GM10847 (cell line): ENCODE data around the gene THBD.

Source experiments
- POLR2A ChIP-seq: IDR thresholded peaks from 2 replicates; pipeline ENCODE4 v1.6.1; 2011; ENCODE audit not compliant: insufficient read length; ENCODE audit errors: extremely low read depth

Gene THBD, protein sequence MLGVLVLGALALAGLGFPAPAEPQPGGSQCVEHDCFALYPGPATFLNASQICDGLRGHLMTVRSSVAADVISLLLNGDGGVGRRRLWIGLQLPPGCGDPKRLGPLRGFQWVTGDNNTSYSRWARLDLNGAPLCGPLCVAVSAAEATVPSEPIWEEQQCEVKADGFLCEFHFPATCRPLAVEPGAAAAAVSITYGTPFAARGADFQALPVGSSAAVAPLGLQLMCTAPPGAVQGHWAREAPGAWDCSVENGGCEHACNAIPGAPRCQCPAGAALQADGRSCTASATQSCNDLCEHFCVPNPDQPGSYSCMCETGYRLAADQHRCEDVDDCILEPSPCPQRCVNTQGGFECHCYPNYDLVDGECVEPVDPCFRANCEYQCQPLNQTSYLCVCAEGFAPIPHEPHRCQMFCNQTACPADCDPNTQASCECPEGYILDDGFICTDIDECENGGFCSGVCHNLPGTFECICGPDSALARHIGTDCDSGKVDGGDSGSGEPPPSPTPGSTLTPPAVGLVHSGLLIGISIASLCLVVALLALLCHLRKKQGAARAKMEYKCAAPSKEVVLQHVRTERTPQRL

GRCh38 chr20:23049201-23050075 lies at the start of gene THBD:
THBD (minus strand) TSS chr20:23049672; CDS start chr20:23049504, 168 bp downstream.
- no peak for TF ChIP-seq POLR2A

DNA sequence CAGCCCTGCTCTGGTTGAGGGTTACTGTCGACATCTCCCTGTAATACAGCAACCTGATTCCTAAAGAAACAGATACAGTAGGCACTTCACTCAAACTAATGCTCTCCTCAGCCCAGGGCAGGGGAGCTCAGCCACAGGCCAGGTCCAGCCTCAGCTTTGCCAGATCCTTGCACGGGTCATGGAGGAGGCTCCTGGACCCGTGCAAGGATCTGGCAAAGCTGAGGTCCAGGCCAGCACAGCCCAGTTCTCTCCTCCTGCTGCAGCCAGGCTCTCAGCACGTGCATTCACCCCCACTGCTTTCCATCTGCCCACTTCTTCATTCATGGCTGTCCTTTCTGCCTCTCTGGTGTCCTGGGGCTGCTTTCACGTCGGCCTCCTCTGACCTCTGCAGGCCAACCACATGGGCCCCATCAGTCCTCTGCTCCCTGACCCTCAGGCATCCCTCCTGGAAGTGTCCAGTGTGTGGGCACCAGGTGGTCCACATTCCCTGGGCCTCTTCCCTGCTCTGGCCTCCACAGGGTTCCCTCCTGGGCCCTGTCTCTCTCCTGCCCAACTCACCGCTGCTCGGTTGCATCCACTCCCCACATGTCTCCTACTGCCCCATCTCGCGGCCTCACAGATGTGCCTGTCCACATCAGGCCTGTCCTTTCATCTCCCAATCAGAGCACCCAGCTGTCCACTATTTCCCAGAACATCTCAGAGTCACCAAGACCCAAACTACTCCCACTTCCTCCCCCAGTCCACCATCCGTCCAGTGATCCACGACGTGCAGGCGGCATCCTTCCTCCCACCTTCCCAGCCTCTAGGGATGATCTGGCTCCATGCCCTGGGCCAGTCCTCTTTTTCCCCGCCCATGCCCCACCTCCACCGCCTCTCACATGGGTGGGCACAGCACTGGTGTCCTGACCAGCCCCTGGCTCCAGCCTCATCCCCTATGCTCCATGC lies 48.4 kb upstream of the THBD start:
- TF ChIP-seq POLR2A, result no peak

- TF ChIP-seq POLR2A, result no peak
Measured at GRCh38 chr20:23096986-23097520, 47.6 kb upstream of the THBD start.

DNA sequence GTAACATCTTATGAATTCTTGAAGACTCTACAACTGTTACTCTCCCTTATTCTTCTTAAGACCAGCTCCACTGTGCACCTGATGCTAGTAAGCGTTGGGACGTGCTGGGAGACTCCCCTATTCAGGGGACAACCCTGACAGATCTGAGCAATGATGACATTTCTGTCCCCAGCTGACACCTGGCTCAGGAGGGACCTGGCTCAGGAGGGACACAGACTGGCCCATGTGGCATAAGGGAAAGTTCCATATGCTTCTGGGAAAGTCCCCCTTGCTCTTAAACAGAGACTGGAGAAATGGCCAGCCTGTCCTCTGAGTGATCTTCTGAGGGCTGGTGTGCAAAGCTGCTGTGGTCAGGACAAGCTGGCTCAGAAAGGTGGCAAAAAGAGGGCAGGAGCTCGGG lies 46.6 kb upstream of the THBD start:
- no peak for TF ChIP-seq POLR2A

DNA sequence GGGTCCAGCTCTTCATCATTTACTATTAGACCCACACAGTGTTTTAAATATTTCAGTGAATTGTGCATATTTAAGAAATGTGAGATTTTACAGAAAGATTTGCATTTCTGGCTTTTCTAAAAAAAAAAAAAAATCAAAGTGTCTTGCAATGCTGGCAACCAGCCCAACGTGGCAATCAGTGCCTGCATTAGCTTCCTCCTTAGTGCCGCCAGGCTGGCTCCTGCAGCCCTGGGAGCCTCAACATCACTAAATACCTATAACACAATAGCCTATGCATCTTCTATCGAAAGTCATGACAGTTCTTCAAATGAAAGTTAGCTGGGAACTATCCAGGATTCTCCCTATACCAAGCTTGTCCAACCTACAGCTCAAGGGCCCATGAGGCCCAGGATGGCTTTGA lies 46.0 kb upstream of the THBD start:
- no peak for TF ChIP-seq POLR2A

DNA sequence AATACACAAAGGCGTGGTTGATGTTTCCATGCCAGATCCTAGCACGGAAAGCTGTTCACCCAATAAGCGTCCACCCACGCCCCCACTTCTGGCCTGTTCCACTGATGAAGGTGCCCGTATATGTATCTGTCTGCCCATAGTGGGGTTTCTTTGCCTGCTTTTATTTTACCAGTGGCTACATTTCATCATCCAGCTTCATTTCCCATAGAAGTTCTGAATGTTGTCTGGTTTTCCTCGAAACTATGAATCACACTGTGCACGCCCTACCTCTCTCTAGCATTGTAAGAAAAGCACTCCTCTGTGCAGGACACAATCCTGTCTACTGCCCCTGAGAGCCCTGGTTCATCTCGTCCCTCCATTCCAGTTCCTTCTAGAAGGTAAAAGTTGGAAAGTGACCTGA lies 45.5 kb upstream of the THBD start:
- TF ChIP-seq POLR2A, result no peak

DNA sequence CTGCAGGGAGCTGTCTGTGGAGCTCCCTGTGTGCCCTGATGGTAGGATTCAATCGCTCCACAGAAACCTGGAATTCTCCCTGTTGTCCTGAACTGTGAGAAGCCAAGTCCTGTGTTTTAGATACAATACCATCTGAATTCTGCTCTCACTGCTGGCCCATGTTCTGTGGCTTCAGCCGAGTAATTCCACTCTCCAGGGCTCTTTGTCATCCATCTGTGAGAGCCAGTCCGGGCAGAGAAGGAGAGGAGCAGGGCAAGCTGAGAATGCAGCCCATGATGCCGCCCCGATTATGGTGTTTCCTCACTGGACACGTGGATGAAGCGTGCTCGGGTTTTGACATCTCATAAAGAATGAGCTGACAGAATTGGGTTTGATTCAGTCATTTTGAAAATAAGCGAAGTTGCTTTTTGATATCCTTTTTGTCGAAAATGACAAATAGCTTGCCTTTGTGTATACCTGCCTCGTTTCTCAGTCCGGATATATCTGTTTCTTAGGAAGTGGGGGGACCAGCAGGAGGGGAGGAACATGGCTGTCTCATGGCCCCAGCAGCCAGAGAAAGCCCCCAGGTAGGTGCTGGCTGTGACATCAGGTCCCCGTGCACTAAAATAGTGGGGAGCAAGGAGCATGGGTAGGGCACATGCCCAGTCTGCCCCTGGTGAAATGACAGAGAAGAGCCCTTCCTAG lies 44.9 kb upstream of the THBD start:
- TF ChIP-seq POLR2A, result no peak

DNA sequence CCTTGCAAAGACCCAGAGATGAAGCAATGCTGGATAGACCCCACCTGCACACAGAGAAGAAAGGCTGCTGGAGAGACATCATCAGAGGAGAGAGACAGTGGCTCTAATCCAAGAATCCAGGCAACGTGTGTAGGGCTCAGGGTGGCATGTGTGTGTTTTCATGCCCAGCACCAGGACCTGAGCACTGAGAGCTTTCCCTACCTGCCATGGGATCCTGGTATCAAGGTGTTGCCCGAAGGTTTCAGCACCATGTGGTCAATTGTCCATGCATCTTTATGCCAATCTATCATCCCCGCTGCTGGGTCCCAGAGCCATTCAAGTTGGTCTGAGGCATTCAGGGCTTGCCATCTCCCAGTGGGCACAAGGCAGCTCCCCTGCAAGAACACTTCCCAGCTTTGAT lies 44.1 kb upstream of the THBD start:
- no peak for TF ChIP-seq POLR2A

DNA sequence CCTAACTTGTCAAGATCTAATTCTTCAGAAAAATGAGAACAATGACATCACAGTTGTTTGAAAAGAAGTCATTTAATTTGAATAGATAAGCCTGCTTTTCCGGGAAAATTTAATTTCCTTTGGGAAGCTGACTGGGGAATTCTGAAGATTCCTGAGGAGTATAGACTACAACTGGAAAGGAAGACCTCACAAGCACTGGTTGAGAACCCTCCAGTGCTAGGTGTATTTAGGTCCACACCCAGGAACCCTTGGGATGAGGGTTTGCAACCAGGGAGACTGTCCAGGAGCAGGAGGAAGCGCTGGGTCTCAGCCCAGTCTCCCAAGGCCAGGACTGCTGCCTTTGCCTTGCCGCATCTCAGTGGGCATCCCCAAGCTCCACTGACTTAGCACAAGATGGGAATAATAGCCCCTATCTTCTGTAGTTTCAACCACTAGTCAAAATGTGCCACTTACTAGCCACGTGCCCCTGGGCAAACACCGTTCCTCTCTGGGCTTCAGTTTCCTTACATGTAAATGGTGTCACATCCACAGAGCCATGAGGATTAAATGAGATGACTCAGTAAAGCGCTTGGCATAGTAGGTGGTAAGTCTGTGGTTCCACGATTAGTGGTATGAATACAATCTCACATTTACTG lies 43.5 kb upstream of the THBD start:
- TF ChIP-seq POLR2A, result no peak

- TF ChIP-seq POLR2A, result no peak
Measured at GRCh38 chr20:23092384-23092756, 42.9 kb upstream of the THBD start.

DNA sequence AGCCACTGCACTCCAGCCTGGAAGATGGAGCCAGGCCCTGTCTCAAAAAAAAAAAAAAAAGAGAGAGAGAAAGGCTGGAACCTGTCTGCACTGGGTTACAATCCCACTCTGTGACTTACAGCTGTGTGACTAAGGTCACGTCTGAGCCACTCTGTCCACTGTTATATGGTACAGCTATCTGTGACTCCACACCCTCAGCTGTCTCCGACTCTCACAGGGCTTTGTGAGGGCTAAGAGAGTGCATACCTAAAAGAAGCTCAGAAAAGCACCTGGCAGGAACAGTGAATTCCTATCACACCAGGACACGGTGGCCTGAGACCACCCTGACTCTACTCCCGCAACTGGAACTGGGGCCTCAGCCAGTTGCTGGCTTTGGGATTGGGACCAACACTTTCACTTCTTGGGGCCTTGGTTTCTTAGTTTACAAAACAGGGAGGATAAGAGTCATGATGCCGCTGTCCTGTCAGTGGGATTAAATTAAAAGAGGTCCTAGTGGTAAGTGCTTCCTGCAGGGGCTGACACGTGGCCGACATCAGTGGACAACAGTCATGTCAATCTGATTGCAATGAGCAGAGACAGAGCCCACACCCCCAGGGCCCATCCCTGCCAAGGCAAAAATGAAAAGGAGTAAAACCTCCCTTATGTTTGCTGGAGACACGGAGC lies 42.4 kb upstream of the THBD start:
- no peak for TF ChIP-seq POLR2A

DNA sequence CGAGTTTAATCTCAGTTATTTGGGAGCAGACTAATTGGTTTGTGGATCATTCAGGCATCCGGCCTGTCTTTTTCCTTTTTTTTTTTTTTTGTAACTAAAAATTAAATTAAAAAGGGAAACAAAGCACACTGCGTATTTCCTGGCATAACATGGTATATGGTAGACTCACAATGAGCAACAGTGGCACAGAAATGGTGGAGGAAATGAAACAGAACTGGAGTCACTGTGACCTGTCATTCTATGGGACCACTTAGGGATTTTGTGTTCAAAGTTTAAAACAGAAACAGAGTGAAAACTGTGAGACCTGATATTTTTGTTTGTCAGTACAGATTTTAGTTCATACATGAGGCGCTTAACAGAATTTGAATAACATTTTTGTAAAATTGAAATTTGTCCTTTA lies 41.4 kb upstream of the THBD start:
- no peak for TF ChIP-seq POLR2A

DNA sequence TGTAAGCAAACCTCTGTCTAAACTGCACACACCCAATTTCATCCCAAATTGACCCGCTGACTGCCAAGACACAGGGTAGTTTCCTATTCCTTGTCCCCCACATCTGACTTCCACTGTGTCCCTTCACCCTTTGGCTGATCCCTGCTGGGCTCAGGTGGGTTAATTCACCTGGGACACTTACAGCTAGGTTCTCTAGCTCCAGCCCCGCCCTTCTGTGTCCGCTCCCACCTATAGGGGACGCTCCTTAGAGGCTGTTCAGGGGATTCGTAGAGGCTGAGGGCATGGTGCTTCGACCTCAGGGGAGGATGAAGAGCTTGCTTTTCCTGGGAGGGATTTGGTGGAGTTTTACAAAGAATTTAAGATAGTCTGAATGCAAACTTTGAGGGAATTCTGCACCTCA lies 40.7 kb upstream of the THBD start:
- TF ChIP-seq POLR2A, result no peak

DNA sequence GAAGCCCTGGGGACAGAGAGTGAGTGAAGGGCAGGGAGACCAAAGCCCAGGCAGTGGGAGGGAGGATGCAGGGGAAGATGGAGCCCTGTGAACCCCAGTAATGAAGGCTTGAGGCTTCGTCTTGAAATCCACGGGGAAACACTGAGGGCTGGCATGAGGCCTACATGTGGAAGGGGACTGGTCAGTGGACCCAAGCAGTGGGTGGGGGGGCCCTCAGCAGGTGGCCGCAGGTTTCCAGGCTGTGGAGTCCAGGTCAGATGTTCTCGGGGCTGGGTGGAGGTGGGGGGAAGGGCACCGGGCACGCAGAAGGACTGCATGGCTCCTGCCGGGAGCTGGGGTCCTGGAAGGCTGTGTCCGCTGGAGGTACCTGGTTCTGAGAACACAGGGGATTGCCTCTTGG lies 39.4 kb upstream of the THBD start:
- TF ChIP-seq POLR2A, result no peak
